HG02885 (cell line): Measurements from ENCODE around the gene ST14.
A peak's percentile ranks its signal among the peaks of the same experiment; 100 is the strongest.

ENCODE experiments used
- ATAC-seq: cut with Tn5 transposase; IDR thresholded peaks from one replicate; pipeline ENCODE4 v1.9.1; 2021; ENCODE audit warnings: mild to moderate bottlenecking; ENCODE audit not compliant: unreplicated experiment, poor library complexity

Gene ST14

GRCh38 chr11:130131961-130132850, 27.4 kb upstream of the ST14 start:
- peak; percentile 78 for ATAC-seq

- ATAC-seq = no peak
Measured at GRCh38 chr11:130133716-130134115, 25.9 kb upstream of the ST14 start.

GRCh38 chr11:130136107-130136506, 23.5 kb upstream of the ST14 start:
- no peak for ATAC-seq

- ATAC-seq = no peak
Measured at GRCh38 chr11:130137999-130138398, 21.6 kb upstream of the ST14 start.

GRCh38 chr11:130139401-130139800, 20.2 kb upstream of the ST14 start:
- ATAC-seq = no peak

- no peak for ATAC-seq
Measured at GRCh38 chr11:130141561-130142341, 17.8 kb upstream of the ST14 start.

- ATAC-seq = no peak
Measured at GRCh38 chr11:130144141-130144540, 15.4 kb upstream of the ST14 start.

- no peak for ATAC-seq
Measured at GRCh38 chr11:130144861-130145281, 14.7 kb upstream of the ST14 start.

- ATAC-seq = no peak
Measured at GRCh38 chr11:130145311-130145812, 14.2 kb upstream of the ST14 start.

GRCh38 chr11:130145975-130146776, 13.4 kb upstream of the ST14 start:
- ATAC-seq = peak; percentile 27

- ATAC-seq = peak; percentile 31
Measured at GRCh38 chr11:130146796-130147195, 12.8 kb upstream of the ST14 start.

- ATAC-seq = no peak
Measured at GRCh38 chr11:130148796-130149326, 10.7 kb upstream of the ST14 start.

- ATAC-seq = peak; percentile 57
Measured at GRCh38 chr11:130150790-130151189, 8.8 kb upstream of the ST14 start.

GRCh38 chr11:130151196-130151595, 8.4 kb upstream of the ST14 start:
- ATAC-seq = peak; percentile 44

GRCh38 chr11:130156108-130157022, 3.2 kb upstream of the ST14 start:
- no peak for ATAC-seq

GRCh38 chr11:130157101-130157500, 2.5 kb upstream of the ST14 start:
- ATAC-seq = no peak

- ATAC-seq = no peak
Measured at GRCh38 chr11:130157840-130158239, 1.7 kb upstream of the ST14 start.

- ATAC-seq = no peak
Measured at GRCh38 chr11:130159139-130159538, 443 bp upstream of the ST14 start.

- no peak for ATAC-seq
Measured at GRCh38 chr11:130160498-130161155, 1.0 kb downstream of the ST14 start.
